ENCODE measurements around the gene STK10. TPM values are rescaled to one million over a fixed set of nuclear protein-coding genes. Genes with fewer than 3 reads are reported as not detected.

STK10 gene
- total RNA-seq, 1 donor, result 27.1 TPM

- peaks cover 55% of the 10 kb centered on the region for H4K20me1 ChIP-seq (ENCODE audit: insufficient read depth, low read length)
- H3K27ac ChIP-seq (ENCODE audit: low read depth, low read length), result peak overlapping the region; percentile 91
Observed at GRCh38 chr5:172004824-172005237, 183.2 kb downstream of the STK10 start.

GRCh38 chr5:172003746-172004145 is 184.3 kb downstream of the STK10 start:
- H2AFZ ChIP-seq (ENCODE audit: low read length), result no peak overlapping the region
- H3K27ac ChIP-seq (ENCODE audit: low read depth, low read length), result no peak overlapping the region
- no peak overlapping the region for H3K4me3 ChIP-seq (ENCODE audit: insufficient read depth, low read length)
- no peaks in the 10 kb centered on the region for H3K9me3 ChIP-seq (ENCODE audit: low read depth, low read length)
- H3K4me1 ChIP-seq (ENCODE audit: insufficient read depth, low read length), result peaks cover 41% of the 10 kb centered on the region
- H3K79me2 ChIP-seq (ENCODE audit: insufficient read depth, low read length), result peaks cover 81% of the 10 kb centered on the region
- peak overlapping the region; percentile 94 for H3K4me2 ChIP-seq (ENCODE audit: insufficient read depth, low read length)
- H3K27me3 ChIP-seq (ENCODE audit: insufficient read depth, low read length), result no peaks in the 10 kb centered on the region
- peaks cover 65% of the 10 kb centered on the region for H4K20me1 ChIP-seq (ENCODE audit: insufficient read depth, low read length)
- TF ChIP-seq CTCF (IDR thresholded peaks at IDR 0.05; ENCODE audit: extremely low read depth, low read depth, low read length), result no peak
- DNase-seq (ENCODE audit: insufficient read length, low spot score, missing footprints), result no peak
- no peaks in the 10 kb centered on the region for H3K36me3 ChIP-seq (ENCODE audit: insufficient read depth, low read length)

More at GRCh38 chr5:172004824-172005237, 183.2 kb downstream of the STK10 start:
- Histone ChIP-seq H2AFZ (ENCODE audit: low read length) (no peak overlapping the region), H3K79me2 (ENCODE audit: insufficient read depth, low read length) (peaks cover 70% of the 10 kb centered on the region), H3K36me3 (ENCODE audit: insufficient read depth, low read length) (no peaks in the 10 kb centered on the region), H3K4me3 (ENCODE audit: insufficient read depth, low read length) (peak overlapping the region; percentile 84), H3K4me1 (ENCODE audit: insufficient read depth, low read length) (peaks cover 51% of the 10 kb centered on the region), H3K27me3 (ENCODE audit: insufficient read depth, low read length) (no peaks in the 10 kb centered on the region), H3K4me2 (ENCODE audit: insufficient read depth, low read length) (peak overlapping the region; percentile 94), H3K9me3 (ENCODE audit: low read depth, low read length) (no peaks in the 10 kb centered on the region)
- TF ChIP-seq CTCF (IDR thresholded peaks at IDR 0.05; ENCODE audit: extremely low read depth, low read depth, low read length), result no peak
- no peak for DNase-seq (ENCODE audit: insufficient read length, low spot score, missing footprints)

GRCh38 chr5:172002840-172003512 is 185.0 kb downstream of the STK10 start:
- Histone ChIP-seq H3K27me3 (ENCODE audit: insufficient read depth, low read length) (no peaks in the 10 kb centered on the region), H3K4me2 (ENCODE audit: insufficient read depth, low read length) (peak overlapping the region; percentile 94), H3K36me3 (ENCODE audit: insufficient read depth, low read length) (no peaks in the 10 kb centered on the region), H3K79me2 (ENCODE audit: insufficient read depth, low read length) (peaks cover 89% of the 10 kb centered on the region), H3K27ac (ENCODE audit: low read depth, low read length) (no peak overlapping the region), H3K4me1 (ENCODE audit: insufficient read depth, low read length) (peaks cover 33% of the 10 kb centered on the region), H3K9me3 (ENCODE audit: low read depth, low read length) (no peaks in the 10 kb centered on the region), H3K4me3 (ENCODE audit: insufficient read depth, low read length) (no peak overlapping the region), H4K20me1 (ENCODE audit: insufficient read depth, low read length) (peaks cover 66% of the 10 kb centered on the region), H2AFZ (ENCODE audit: low read length) (no peak overlapping the region)
- no peak for DNase-seq (ENCODE audit: insufficient read length, low spot score, missing footprints)
- no peak for TF ChIP-seq CTCF (IDR thresholded peaks at IDR 0.05; ENCODE audit: extremely low read depth, low read depth, low read length)

- peak; percentile 18 for DNase-seq (ENCODE audit: insufficient read length, low spot score, missing footprints)
- peak; percentile 57 for TF ChIP-seq CTCF (IDR thresholded peaks at IDR 0.05; ENCODE audit: extremely low read depth, low read depth, low read length)
- Histone ChIP-seq H3K79me2 (ENCODE audit: insufficient read depth, low read length) (peaks cover 93% of the 10 kb centered on the region), H3K27ac (ENCODE audit: low read depth, low read length) (no peak overlapping the region), H2AFZ (ENCODE audit: low read length) (no peak overlapping the region), H3K4me2 (ENCODE audit: insufficient read depth, low read length) (no peak overlapping the region), H3K9me3 (ENCODE audit: low read depth, low read length) (no peaks in the 10 kb centered on the region), H3K36me3 (ENCODE audit: insufficient read depth, low read length) (no peaks in the 10 kb centered on the region), H4K20me1 (ENCODE audit: insufficient read depth, low read length) (peaks cover 72% of the 10 kb centered on the region), H3K4me3 (ENCODE audit: insufficient read depth, low read length) (no peak overlapping the region), H3K27me3 (ENCODE audit: insufficient read depth, low read length) (no peaks in the 10 kb centered on the region), H3K4me1 (ENCODE audit: insufficient read depth, low read length) (peaks cover 26% of the 10 kb centered on the region)
Observed at GRCh38 chr5:172002310-172002709, 185.7 kb downstream of the STK10 start.
